Stimulated activated CD8-positive, alpha-beta memory T cell treated with anti-CD3 and anti-CD28 coated beads, Interleukin-12 subunit alpha, Interleukin-12 subunit beta, amount 100 ng/mL, for 4 hours (primary cell): Measurements from ENCODE around the gene PHKB.

Source experiments
- DNase-seq: peaks from one replicate; pipeline ENCODE4 v3.0.0-alpha.2; 2020; ENCODE audit warnings: low read depth

The PHKB gene

GRCh38 chr16:47568351-47568750, 107.2 kb downstream of the PHKB start:
- no peak for DNase-seq

GRCh38 chr16:47571049-47571448, 109.9 kb downstream of the PHKB start:
- no peak for DNase-seq

DNA sequence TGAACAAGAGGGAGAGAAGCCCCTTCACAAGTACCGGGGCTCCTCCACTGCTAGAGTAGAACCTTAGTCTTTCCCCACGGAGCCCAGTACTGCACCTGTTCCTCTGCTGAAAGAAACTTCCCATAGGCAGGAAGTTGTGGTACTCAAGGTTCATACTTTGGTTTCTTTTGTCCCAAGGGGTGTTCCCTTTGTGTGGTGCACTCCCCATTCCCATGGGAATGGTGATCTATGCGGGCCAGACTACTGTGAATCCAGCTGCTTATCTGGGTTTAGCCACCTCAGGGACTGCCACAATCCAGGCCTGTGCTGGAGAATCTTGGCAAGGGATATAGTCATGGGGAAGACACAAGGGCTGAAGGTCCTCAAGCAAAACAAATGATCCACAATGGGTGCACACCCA, 110.6 kb downstream of the PHKB start:
- DNase-seq: no peak

DNA sequence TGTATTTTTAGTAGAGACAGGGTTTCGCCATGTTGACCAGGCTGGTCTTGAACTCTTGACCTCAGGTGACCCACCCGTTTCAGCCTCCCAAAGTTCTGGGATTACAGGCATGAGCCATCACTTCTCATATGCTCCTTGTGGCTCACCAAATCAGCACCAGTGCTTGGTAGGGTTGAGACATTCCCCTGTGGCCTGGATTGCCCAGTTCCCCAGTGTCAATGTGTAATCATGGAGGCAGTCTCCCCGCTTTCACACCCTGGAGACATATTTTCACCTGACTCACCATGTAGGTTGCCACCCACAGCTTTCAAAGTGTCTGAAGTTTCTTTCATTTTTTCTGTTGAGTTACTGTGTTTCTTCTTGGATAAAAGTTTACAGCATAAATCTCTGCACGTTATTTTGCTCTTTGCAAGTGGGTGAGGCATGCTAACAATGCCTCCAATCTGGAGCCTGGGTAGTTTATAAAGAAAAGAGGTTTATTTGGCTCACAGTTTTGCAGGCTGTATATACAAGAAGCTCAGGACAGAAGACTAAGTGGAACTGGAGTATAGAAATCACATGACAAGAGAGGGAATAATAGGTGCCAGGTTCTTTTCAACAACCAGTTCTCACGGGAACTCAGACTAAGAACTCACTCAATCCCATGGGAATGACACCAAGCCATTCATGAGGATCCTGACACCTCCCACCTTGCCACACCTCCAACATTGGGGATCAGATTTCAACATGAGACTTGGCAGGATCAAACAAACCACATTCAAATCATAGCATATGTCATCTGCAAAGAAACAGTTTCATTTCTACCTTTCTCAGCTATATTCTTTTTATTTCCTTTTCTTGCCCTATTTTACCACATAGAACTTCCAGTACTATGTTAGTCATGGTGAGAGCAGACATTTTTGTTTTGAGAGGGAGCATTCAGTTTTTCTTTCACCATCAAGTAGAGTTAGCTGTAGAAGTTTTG, 113.2 kb downstream of the PHKB start:
- DNase-seq: no peak

DNA sequence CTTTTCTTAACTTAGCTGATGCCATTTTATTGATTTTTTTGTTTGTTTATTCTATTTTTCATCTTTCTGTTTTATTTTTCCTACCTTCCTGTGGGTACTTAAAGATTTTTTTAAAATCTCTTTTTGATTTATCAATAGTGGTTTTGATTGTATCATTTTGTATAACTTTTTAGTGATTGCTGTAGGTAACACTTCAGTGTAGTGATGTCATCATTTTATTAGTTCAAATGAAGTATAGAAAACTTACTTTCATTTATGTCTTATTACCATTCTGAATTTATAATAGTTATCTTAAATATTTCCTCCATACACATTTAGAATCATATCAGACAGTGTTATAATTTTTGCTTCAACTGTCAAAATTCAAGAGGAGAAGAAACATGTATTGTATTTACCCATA, 115.9 kb downstream of the PHKB start:
- DNase-seq: no peak

GRCh38 chr16:47578033-47578432, 116.9 kb downstream of the PHKB start:
- DNase-seq: no peak

- DNase-seq: no peak
Observed at GRCh38 chr16:47578573-47578972, 117.4 kb downstream of the PHKB start.

DNA sequence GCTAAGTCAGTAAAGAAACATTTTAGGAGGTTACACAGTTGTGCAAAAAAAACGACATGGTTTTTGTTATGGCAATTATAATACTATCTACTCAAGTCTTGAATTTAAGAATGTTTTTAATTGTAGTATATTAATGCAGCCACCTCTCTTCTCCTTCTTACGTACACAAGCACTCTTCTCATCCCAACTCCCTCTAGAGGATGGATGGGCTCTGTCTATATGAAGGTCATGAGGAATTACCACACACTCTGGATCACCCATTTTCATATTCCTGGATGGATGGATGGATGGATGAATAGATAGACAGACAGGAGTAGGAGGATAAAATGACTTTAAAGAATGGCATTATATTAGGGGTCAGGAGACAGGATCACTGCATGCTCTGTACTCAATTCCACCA, 120.0 kb downstream of the PHKB start:
- no peak for DNase-seq

- no peak for DNase-seq
Observed at GRCh38 chr16:47584464-47585225, 123.5 kb downstream of the PHKB start.

DNA sequence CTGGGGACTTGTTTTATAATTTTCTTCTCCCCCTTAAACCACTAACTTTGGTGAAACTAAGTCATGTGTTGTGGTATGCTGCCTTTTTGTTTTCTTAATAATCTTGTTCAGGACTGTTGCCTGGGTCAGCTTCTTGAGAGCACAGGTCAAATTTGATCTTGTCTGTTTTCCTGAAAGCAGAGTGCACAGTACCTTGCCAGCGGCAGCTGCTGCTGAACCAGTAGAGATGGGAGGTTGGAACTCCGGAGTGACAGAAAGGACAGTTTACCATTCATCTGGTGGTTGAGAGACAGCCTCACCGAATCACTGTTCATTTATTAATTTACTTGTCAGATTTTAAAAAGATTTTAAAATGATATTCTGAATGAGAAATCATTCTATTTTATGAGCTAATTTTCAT, 125.0 kb downstream of the PHKB start:
- DNase-seq: no peak

GRCh38 chr16:47590472-47590871, 129.3 kb downstream of the PHKB start:
- no peak for DNase-seq

DNA sequence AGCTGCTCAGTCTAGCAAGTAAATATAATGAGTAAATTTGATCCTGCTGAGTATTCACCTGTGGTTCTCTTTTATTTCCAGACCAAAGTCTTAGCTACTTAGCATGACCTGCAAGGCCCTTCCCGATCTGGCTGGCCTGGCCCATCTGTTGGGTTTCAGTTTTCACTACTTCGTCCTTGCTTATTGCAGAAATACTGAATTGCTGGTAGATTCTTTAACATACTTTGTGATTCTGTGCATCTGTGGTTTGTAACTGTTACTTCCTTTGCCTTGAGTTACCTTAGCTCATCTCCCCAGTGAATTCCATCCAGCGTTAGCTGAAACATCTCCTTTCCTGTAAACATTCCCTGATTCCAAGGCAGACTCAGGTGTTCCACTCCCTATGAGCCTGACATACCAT, 131.1 kb downstream of the PHKB start:
- DNase-seq: no peak

GRCh38 chr16:47599512-47599911, 138.4 kb downstream of the PHKB start:
- no peak for DNase-seq

GRCh38 chr16:47600376-47600775, 139.2 kb downstream of the PHKB start:
- no peak for DNase-seq

DNA sequence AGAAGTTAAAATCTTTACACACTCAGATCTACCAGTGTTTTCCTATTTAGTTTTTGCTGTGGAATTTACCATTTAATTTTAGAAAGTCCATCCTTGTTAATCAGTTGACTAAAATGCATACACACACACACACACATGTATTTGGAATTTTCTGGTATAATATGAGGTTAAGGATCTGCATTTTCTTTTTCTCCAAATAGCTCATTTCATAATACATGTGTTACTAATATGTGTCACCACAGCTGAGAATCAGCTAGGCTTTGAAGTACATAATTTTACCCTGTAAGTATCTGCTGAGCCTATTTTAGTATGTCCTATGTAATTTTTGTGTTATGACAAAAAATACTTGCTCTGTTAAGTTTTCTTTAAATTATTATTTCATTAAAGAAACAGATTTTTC, 143.2 kb downstream of the PHKB start:
- DNase-seq: no peak

GRCh38 chr16:47611042-47611441, 149.9 kb downstream of the PHKB start:
- no peak for DNase-seq

GRCh38 chr16:47611848-47612493, 150.8 kb downstream of the PHKB start:
- DNase-seq: no peak

DNA sequence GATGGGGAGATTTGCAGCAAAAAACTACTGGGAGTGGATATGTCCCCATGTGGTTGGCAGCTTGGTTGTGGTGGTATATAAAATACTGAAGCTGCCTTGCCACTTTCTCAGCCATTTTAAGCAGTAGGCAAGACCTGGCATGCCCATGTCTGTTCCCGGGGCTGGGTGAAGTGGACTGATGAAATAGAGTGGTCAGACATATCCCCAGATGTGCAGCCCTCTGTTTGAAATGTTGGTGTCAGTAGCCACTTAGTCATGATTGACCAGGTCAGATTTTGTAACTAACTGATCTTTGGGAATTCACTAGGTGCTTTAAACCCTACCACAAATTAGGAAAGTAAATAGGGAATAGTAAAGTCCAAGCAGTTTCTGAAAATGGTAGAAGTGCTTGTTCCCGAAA, 151.6 kb downstream of the PHKB start:
- no peak for DNase-seq

DNA sequence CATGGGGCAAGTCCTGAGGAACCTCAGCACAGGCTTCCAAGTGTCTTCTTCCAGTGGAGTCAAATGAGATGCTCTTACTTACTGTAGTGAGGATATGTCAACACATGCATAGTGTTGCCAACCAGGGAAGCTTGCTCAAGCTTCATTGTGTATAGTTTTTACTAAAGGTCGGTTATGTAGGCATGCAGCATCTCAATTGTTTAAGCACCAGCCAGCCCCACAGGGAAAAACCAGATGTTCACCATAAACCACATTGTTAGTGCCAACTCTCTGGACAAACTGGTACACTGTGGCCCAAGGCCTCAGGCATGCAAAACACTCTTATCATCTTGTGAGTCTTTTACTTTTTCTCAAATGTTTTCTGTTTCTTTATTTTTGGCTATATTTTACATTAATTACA, 152.1 kb downstream of the PHKB start:
- DNase-seq: no peak

GRCh38 chr16:47617732-47618131, 156.6 kb downstream of the PHKB start:
- no peak for DNase-seq

GRCh38 chr16:47622451-47623176, 161.5 kb downstream of the PHKB start:
- DNase-seq: no peak

- DNase-seq: no peak
Observed at GRCh38 chr16:47624563-47624962, 163.4 kb downstream of the PHKB start.
